Putamen (tissue), 1 donor: ENCODE measurements around the gene CD109.

Source experiments
- DNase-seq: peaks from one replicate; pipeline ENCODE4 v3.0.0-alpha.2; 2016; ENCODE audit warnings: low spot score

The CD109 gene

GRCh38 chr6:73860303-73860702 lies 164.3 kb downstream of the CD109 start:
- no peak for DNase-seq

- no peak for DNase-seq
Measured at GRCh38 chr6:73866305-73866704, 170.3 kb downstream of the CD109 start.

- DNase-seq = no peak
Measured at GRCh38 chr6:73867411-73867810, 171.4 kb downstream of the CD109 start.

GRCh38 chr6:73870907-73871306 lies 174.9 kb downstream of the CD109 start:
- no peak for DNase-seq

GRCh38 chr6:73873081-73873480 lies 177.1 kb downstream of the CD109 start:
- DNase-seq = no peak
